PC-9 (cell line): Measurements from ENCODE around the gene PGP.

ENCODE experiments used
- CTCF ChIP-seq: fragments of 200-600 bp; sonication (generic); conservative IDR thresholded peaks from 2 replicates; pipeline ENCODE4 v1.6.1; 2017; ENCODE audit warnings: mixed run types, antibody characterized with exemption, mild to moderate bottlenecking, moderate library complexity
- EZH2 ChIP-seq: fragments of 200-600 bp; sonication (generic); IDR thresholded peaks from 2 replicates; pipeline ENCODE4 v1.8.0; 2017; ENCODE audit warnings: antibody characterized with exemption, low read depth

- TF ChIP-seq CTCF (no peak), EZH2 (no peak)
These were observed 38.1 kb upstream of the PGP start for GRCh38 chr16:2252806-2253148.
